ENCODE data around the gene ANGPTL4.
"Not testable (repeated sequence)": the region's sequence is repeated elsewhere in the genome, so short reads cannot be mapped to it uniquely, and the experiment has no call there.

Gene ANGPTL4

DNA sequence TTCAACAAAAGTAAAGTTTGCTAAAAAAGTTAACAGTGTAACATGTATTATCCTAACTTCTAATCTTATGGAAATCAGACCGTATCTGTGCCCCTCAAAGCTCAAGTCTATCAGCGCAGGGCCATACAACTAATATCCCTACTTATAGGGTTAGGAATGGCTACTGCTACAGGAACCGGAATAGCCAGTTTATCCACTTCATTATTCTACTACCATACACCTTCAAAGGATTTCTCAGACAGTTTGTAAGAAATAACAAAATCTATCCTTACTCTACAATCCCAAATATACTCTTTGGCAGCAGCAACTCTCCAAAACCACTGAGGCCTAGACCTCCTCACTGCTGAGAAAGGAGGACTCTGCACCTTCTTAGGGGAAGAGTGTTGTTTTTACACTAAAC lies 21.6 kb downstream of the ANGPTL4 start:
- not testable (repeated sequence) for H2BK120ac ChIP-seq (ENCODE audit: insufficient read depth, low read length, poor library complexity); H3K18ac ChIP-seq (ENCODE audit: low read length); H2AFZ ChIP-seq (ENCODE audit: insufficient read depth, low read length, poor library complexity); H4K91ac ChIP-seq (ENCODE audit: low read depth, low read length); H3K27ac ChIP-seq (ENCODE audit: low read depth, low read length); H4K8ac ChIP-seq (ENCODE audit: low read depth, low read length); H3K36me3 ChIP-seq (ENCODE audit: control insufficient read depth in 1 of 2, insufficient read depth in 2 of 2, low read length in 2 of 2); H3K9me3 ChIP-seq (ENCODE audit: insufficient read depth, low read depth, low read length); H3K4me3 ChIP-seq (ENCODE audit: low read depth, low read length); H3K9ac ChIP-seq (ENCODE audit: low read length); H3K4me1 ChIP-seq (ENCODE audit: control insufficient read depth in 1 of 2, insufficient read depth in 2 of 2, low read length in 2 of 2); H3K14ac ChIP-seq (ENCODE audit: low read length); H2BK12ac ChIP-seq (ENCODE audit: low read length); H3K4ac ChIP-seq (ENCODE audit: low read depth, low read length); H4K12ac ChIP-seq (ENCODE audit: low read depth, low read length); H3K27me3 ChIP-seq (ENCODE audit: insufficient read depth, low read length); H3K79me2 ChIP-seq (ENCODE audit: control insufficient read depth, insufficient read depth, low read length, poor library complexity); H3K23ac ChIP-seq (ENCODE audit: low read length); H2AK5ac ChIP-seq (ENCODE audit: low read length); H3K4me2 ChIP-seq (ENCODE audit: low read length); H3K79me1 ChIP-seq (ENCODE audit: low read length); H2BK5ac ChIP-seq (ENCODE audit: low read depth, low read length, poor library complexity)
- peak in 1 of 2 donors; percentile 83 for DNase-seq
- WGBS (ENCODE audit: extremely low coverage, insufficient coverage, insufficient read length) = no CpG with 5 or more reads among the region's 3 CpGs

DNA sequence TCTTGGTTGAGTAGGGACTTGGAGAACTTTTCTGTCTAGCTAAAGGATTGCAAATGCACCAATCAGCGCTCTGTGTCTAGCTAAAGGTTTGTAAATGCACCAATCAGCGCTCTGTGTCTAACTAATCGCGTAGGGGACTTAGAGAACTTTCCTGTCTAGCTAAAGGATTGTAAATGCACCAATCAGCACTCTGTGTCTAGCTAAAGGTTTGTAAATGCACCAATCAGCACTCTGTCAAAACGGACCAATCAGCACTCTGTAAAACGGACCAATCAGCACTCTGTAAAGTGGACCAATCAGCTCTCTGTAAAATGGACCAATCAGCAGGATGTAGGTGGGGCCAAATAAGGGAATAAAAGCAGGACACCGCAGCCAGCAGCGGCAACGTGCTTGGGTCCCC lies 22.5 kb downstream of the ANGPTL4 start:
- not testable (repeated sequence) for H3K27ac ChIP-seq (ENCODE audit: low read depth, low read length); H2BK12ac ChIP-seq (ENCODE audit: low read length); H3K14ac ChIP-seq (ENCODE audit: low read length); H2AK5ac ChIP-seq (ENCODE audit: low read length); H2AFZ ChIP-seq (ENCODE audit: insufficient read depth, low read length, poor library complexity); H3K27me3 ChIP-seq (ENCODE audit: insufficient read depth, low read length); DNase-seq; H3K36me3 ChIP-seq (ENCODE audit: control insufficient read depth in 1 of 2, insufficient read depth in 2 of 2, low read length in 2 of 2); H3K79me2 ChIP-seq (ENCODE audit: control insufficient read depth, insufficient read depth, low read length, poor library complexity); H4K12ac ChIP-seq (ENCODE audit: low read depth, low read length); H3K79me1 ChIP-seq (ENCODE audit: low read length); H3K4me3 ChIP-seq (ENCODE audit: low read depth, low read length); H3K23ac ChIP-seq (ENCODE audit: low read length); H2BK120ac ChIP-seq (ENCODE audit: insufficient read depth, low read length, poor library complexity); H3K4me2 ChIP-seq (ENCODE audit: low read length); H3K4ac ChIP-seq (ENCODE audit: low read depth, low read length); H3K9me3 ChIP-seq (ENCODE audit: insufficient read depth, low read depth, low read length); H4K8ac ChIP-seq (ENCODE audit: low read depth, low read length); H3K9ac ChIP-seq (ENCODE audit: low read length); H2BK5ac ChIP-seq (ENCODE audit: low read depth, low read length, poor library complexity); H3K18ac ChIP-seq (ENCODE audit: low read length)
- H3K4me1 ChIP-seq (ENCODE audit: control insufficient read depth in 1 of 2, insufficient read depth in 2 of 2, low read length in 2 of 2) = peaks cover 10 to 11% of the 10 kb centered on the region in 2 experiments
- peak overlapping the region; percentile 11 for H4K91ac ChIP-seq (ENCODE audit: low read depth, low read length)
- no CpG with 5 or more reads among the region's 9 CpGs for WGBS (ENCODE audit: extremely low coverage, insufficient coverage, insufficient read length)

DNA sequence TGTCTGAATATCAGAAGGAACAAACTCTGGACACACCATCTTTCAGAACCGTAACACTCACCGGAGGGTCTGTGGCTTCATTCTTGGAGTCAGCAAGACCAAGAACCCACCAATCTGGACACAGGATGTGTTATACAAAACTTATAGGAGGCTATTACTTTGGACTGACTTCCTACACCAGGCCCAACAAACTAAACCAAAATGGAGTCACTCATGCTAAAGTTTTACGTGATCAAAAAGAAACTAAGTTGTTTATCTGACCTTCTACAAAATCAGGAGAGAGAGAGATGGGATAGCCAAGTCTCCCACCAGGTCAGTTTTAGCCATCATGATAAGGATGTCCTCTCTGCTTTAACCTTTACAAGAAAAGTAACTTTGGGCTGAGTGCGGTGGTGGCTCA lies 23.0 kb downstream of the ANGPTL4 start:
- no peaks in the 10 kb centered on the region for H3K27me3 ChIP-seq (ENCODE audit: insufficient read depth, low read length)
- H3K36me3 ChIP-seq (ENCODE audit: control insufficient read depth in 1 of 2, insufficient read depth in 2 of 2, low read length in 2 of 2) = peaks cover 0 to 1% of the 10 kb centered on the region in 2 experiments
- H3K79me2 ChIP-seq (ENCODE audit: control insufficient read depth, insufficient read depth, low read length, poor library complexity) = peaks cover 6% of the 10 kb centered on the region
- peaks cover 10 to 12% of the 10 kb centered on the region in 2 experiments for H3K4me1 ChIP-seq (ENCODE audit: control insufficient read depth in 1 of 2, insufficient read depth in 2 of 2, low read length in 2 of 2)
- no peak overlapping the region for H3K23ac ChIP-seq (ENCODE audit: low read length)
- DNase-seq = no peak
- no peak overlapping the region for H3K14ac ChIP-seq (ENCODE audit: low read length)
- no peak overlapping the region for H3K27ac ChIP-seq (ENCODE audit: low read depth, low read length)
- H3K79me1 ChIP-seq (ENCODE audit: low read length) = peaks cover 9% of the 10 kb centered on the region
- no peak overlapping the region for H2BK12ac ChIP-seq (ENCODE audit: low read length)
- H4K12ac ChIP-seq (ENCODE audit: low read depth, low read length) = no peak overlapping the region
- no peak overlapping the region for H3K4me3 ChIP-seq (ENCODE audit: low read depth, low read length)
- H2BK5ac ChIP-seq (ENCODE audit: low read depth, low read length, poor library complexity) = no peak overlapping the region
- no peak overlapping the region for H2BK120ac ChIP-seq (ENCODE audit: insufficient read depth, low read length, poor library complexity)
- peaks cover 4% of the 10 kb centered on the region for H3K9me3 ChIP-seq (ENCODE audit: insufficient read depth, low read depth, low read length)
- H2AFZ ChIP-seq (ENCODE audit: insufficient read depth, low read length, poor library complexity) = no peak overlapping the region
- no peak overlapping the region for H3K4ac ChIP-seq (ENCODE audit: low read depth, low read length)
- no peak overlapping the region for H2AK5ac ChIP-seq (ENCODE audit: low read length)
- H3K18ac ChIP-seq (ENCODE audit: low read length) = no peak overlapping the region
- no peak overlapping the region for H3K4me2 ChIP-seq (ENCODE audit: low read length)
- no CpG with 5 or more reads among the region's 4 CpGs for WGBS (ENCODE audit: extremely low coverage, insufficient coverage, insufficient read length)
- H3K9ac ChIP-seq (ENCODE audit: low read length) = no peak overlapping the region
- H4K8ac ChIP-seq (ENCODE audit: low read depth, low read length) = no peak overlapping the region
- no peak overlapping the region for H4K91ac ChIP-seq (ENCODE audit: low read depth, low read length)

- Histone ChIP-seq H3K23ac (ENCODE audit: low read length) (no peak overlapping the region), H2AK5ac (ENCODE audit: low read length) (no peak overlapping the region), H3K4me1 (ENCODE audit: control insufficient read depth in 1 of 2, insufficient read depth in 2 of 2, low read length in 2 of 2) (peaks cover 10% of the 10 kb centered on the region in 2 experiments), H4K12ac (ENCODE audit: low read depth, low read length) (no peak overlapping the region), H3K27me3 (ENCODE audit: insufficient read depth, low read length) (no peaks in the 10 kb centered on the region), H3K4ac (ENCODE audit: low read depth, low read length) (no peak overlapping the region), H3K79me1 (ENCODE audit: low read length) (peaks cover 9% of the 10 kb centered on the region), H2AFZ (ENCODE audit: insufficient read depth, low read length, poor library complexity) (no peak overlapping the region), H2BK12ac (ENCODE audit: low read length) (no peak overlapping the region), H3K9me3 (ENCODE audit: insufficient read depth, low read depth, low read length) (peaks cover 4% of the 10 kb centered on the region), H2BK120ac (ENCODE audit: insufficient read depth, low read length, poor library complexity) (no peak overlapping the region), H3K14ac (ENCODE audit: low read length) (no peak overlapping the region), H3K27ac (ENCODE audit: low read depth, low read length) (no peak overlapping the region), H3K9ac (ENCODE audit: low read length) (no peak overlapping the region), H3K4me3 (ENCODE audit: low read depth, low read length) (no peak overlapping the region), H2BK5ac (ENCODE audit: low read depth, low read length, poor library complexity) (no peak overlapping the region), H4K91ac (ENCODE audit: low read depth, low read length) (no peak overlapping the region), H3K4me2 (ENCODE audit: low read length) (no peak overlapping the region), H3K36me3 (ENCODE audit: control insufficient read depth in 1 of 2, insufficient read depth in 2 of 2, low read length in 2 of 2) (peaks cover 0 to 1% of the 10 kb centered on the region in 2 experiments), H4K8ac (ENCODE audit: low read depth, low read length) (no peak overlapping the region), H3K18ac (ENCODE audit: low read length) (no peak overlapping the region), H3K79me2 (ENCODE audit: control insufficient read depth, insufficient read depth, low read length, poor library complexity) (peaks cover 10% of the 10 kb centered on the region)
- no CpG with 5 or more reads among the region's 16 CpGs for WGBS (ENCODE audit: extremely low coverage, insufficient coverage, insufficient read length)
- DNase-seq = no peak
Measured at GRCh38 chr19:8387688-8388611, 24.0 kb downstream of the ANGPTL4 start.

All from trophoblast cell (in vitro differentiated cells and primary cell).